ENCODE data around the gene DDX24. TPM values are rescaled to one million over a fixed set of nuclear protein-coding genes. Genes with fewer than 3 reads are reported as not detected.

Gene DDX24
- total and polyA plus RNA-seq, 12 donors, result 221 to 616 (median 337) TPM

GRCh38 chr14:94003397-94003796, 77.6 kb downstream of the DDX24 start:
- H3K27ac ChIP-seq, result no peak overlapping the region
- TF ChIP-seq POLR2A (IDR thresholded peaks at IDR 0.05), result no peak
- TF ChIP-seq CTCF (IDR thresholded peaks at IDR 0.05), result no peak
- no peaks in the 10 kb centered on the region for H3K4me1 ChIP-seq (replicated peaks in 1 of 2)
- H3K9me3 ChIP-seq (replicated peaks in 1 of 3), result no peaks in the 10 kb centered on the region
- no peak for DNase-seq
- WGBS, 4 donors, result 63 to 95% (median 72%) methylated on average over 4 of the region's 4 CpGs
- peaks cover 7% of the 10 kb centered on the region for H3K27me3 ChIP-seq
- H3K4me3 ChIP-seq, result no peak overlapping the region
- intact Hi-C loops (cut with DNase I), result loop anchor here in 1 of 2 donors (5.0 kb wide), 1 partner anchor 61 kb away; no protein-coding TSS in a partner anchor
- H3K36me3 ChIP-seq (replicated peaks in 1 of 2), result no peaks in the 10 kb centered on the region

GRCh38 chr14:94001501-94002396, 79.3 kb downstream of the DDX24 start:
- Histone ChIP-seq H3K4me3 (no peak overlapping the region), H3K9me3 (replicated peaks in 1 of 3) (no peaks in the 10 kb centered on the region), H3K27me3 (peaks cover 7% of the 10 kb centered on the region), H3K36me3 (replicated peaks in 1 of 2) (no peaks in the 10 kb centered on the region), H3K4me1 (replicated peaks in 1 of 2) (no peaks in the 10 kb centered on the region), H3K27ac (no peak overlapping the region)
- intact Hi-C loops (cut with DNase I), result loop anchor here in 1 of 2 donors (5.0 kb wide), 1 partner anchor 59 kb away; no protein-coding TSS in a partner anchor
- WGBS, 4 donors, result 39 to 59% (median 46%) methylated on average over 21 to 26 of the region's 26 CpGs
- TF ChIP-seq CTCF (IDR thresholded peaks at IDR 0.05), result peak; percentile 94 to 99 (median 96)
- no peak for TF ChIP-seq POLR2A (IDR thresholded peaks at IDR 0.05)
- peak; percentile 65 to 84 (median 69) for DNase-seq

- intact Hi-C loops (cut with DNase I), result loop anchor here in 1 of 2 donors (5.0 kb wide), 1 partner anchor 59 kb away; no protein-coding TSS in a partner anchor
- TF ChIP-seq CTCF (IDR thresholded peaks at IDR 0.05) (no peak), POLR2A (IDR thresholded peaks at IDR 0.05) (no peak)
- WGBS, 4 donors, result 62 to 83% (median 69%) methylated on average over 6 to 13 of the region's 13 CpGs; no CpG with 5 or more reads in 1 of the 4 donors
These were observed 80.0 kb downstream of the DDX24 start for GRCh38 chr14:94001016-94001415.

GRCh38 chr14:94000267-94000666, 80.7 kb downstream of the DDX24 start:
- whole genome bisulfite sequencing, 4 donors, result 61 to 84% (median 76%) methylated on average over 6 of the region's 6 CpGs
- Histone ChIP-seq H3K27me3 (peaks cover 7% of the 10 kb centered on the region), H3K4me1 (replicated peaks in 1 of 2) (peaks cover 0 to 6% of the 10 kb centered on the region in 2 donors), H3K36me3 (replicated peaks in 1 of 2) (no peaks in the 10 kb centered on the region), H3K9me3 (replicated peaks in 1 of 3) (no peaks in the 10 kb centered on the region), H3K4me3 (no peak overlapping the region), H3K27ac (no peak overlapping the region)
- DNase-seq, result no peak
- intact Hi-C loops (cut with DNase I), result loop anchor here in 1 of 2 donors (5.0 kb wide), 1 partner anchor 58 kb away; no protein-coding TSS in a partner anchor
- TF ChIP-seq POLR2A (IDR thresholded peaks at IDR 0.05), result no peak

More at GRCh38 chr14:94001016-94001415, 80.0 kb downstream of the DDX24 start:
- H3K27me3 ChIP-seq, result peaks cover 7% of the 10 kb centered on the region
- H3K4me3 ChIP-seq, result no peak overlapping the region
- no peak overlapping the region for H3K27ac ChIP-seq
- DNase-seq, result no peak
- H3K9me3 ChIP-seq (replicated peaks in 1 of 3), result no peaks in the 10 kb centered on the region
- H3K36me3 ChIP-seq (replicated peaks in 1 of 2), result no peaks in the 10 kb centered on the region
- H3K4me1 ChIP-seq (replicated peaks in 1 of 2), result no peaks in the 10 kb centered on the region

Measured in adrenal gland (tissue), 12 donors.